ENCODE results near the gene KIAA0930. TPM values are rescaled to one million over a fixed set of nuclear protein-coding genes. Genes with fewer than 3 reads are reported as not detected.
A peak's percentile ranks its signal among the peaks of the same experiment; 100 is the strongest.

The KIAA0930 gene
- total and polyA plus RNA-seq, 2 of the 4 experiments (the other 2 are of a cell fraction) = 25.3 to 34.1 TPM

- dilution Hi-C loops (cut with HindIII; ENCODE audit: low sequenced_read_pairs, unreplicated experiment) (no loop called here), intact Hi-C loops (cut with micrococcal nuclease) (no loop called here), in situ Hi-C loops (cut with MboI; ENCODE audit: low sequenced_read_pairs) (no loop called here)
- no peak overlapping the region for H3K56ac ChIP-seq (ENCODE audit: extremely low read depth, insufficient read depth, low read length)
- H3K23ac ChIP-seq (ENCODE audit: low read depth, low read length) = 0 out of 2 replicates have a peak overlapping the region, but pooled peaks have one; percentile 19
- ATAC-seq (ENCODE audit: low read depth) (no peak), DNase-seq (no peak)
- no peak overlapping the region for H3K27ac ChIP-seq (ENCODE audit: insufficient read depth, low read length)
- ChIA-PET POLR2A (ENCODE audit: unreplicated experiment) (no interaction called here), CTCF (interaction anchor here (0.5 kb wide), 1 partner anchor 1220 kb away, joined by 3 read pairs; no protein-coding TSS in a partner anchor)
- WGBS, 2 experiments (ENCODE audit: extremely low coverage in 2 of 2, insufficient read length in 1 of 2) = 79% methylated on average over 2 of the region's 5 CpGs; no CpG with 5 or more reads in 1 of the 2 experiments
- H3K4ac ChIP-seq (ENCODE audit: low read depth, low read length) = no peak overlapping the region
- peaks cover 26% of the 10 kb centered on the region for H4K20me1 ChIP-seq (ENCODE audit: insufficient read depth, low read length)
- H2AK9ac ChIP-seq (replicated peaks; ENCODE audit: low read depth, low read length, poor library complexity) = no peak overlapping the region
- H3K9me1 ChIP-seq (ENCODE audit: insufficient read depth, low read length) = peaks cover 4% of the 10 kb centered on the region; the same call in 1 of the 2 replicates
- no peak overlapping the region for H2BK5ac ChIP-seq (ENCODE audit: low read depth, low read length, poor library complexity, severe bottlenecking)
- H3K9ac ChIP-seq (ENCODE audit: low read depth, low read length) = no peak overlapping the region
- peaks cover 6% of the 10 kb centered on the region for H3K4me1 ChIP-seq (ENCODE audit: control insufficient read depth, insufficient read depth, low read length)
- no TSS peak for BruUV-seq (replicated peaks)
- H2AK5ac ChIP-seq (ENCODE audit: low read depth, low read length) = no peak overlapping the region
- peak; percentile 68 for TF ChIP-seq CEBPB (IDR thresholded peaks at IDR 0.05; ENCODE audit: low read depth, low read length)
- TF ChIP-seq NFE2L2 (IDR thresholded peaks at IDR 0.05; ENCODE audit: low read depth, low read length) = no peak
- H3K18ac ChIP-seq (ENCODE audit: low read depth, low read length) = no peak overlapping the region
- H3K79me1 ChIP-seq (ENCODE audit: low read depth in 1 of 2, low read length in 2 of 2) = peaks cover 26 to 66% of the 10 kb centered on the region in 2 experiments
- no peak overlapping the region for H4K5ac ChIP-seq (ENCODE audit: low read depth, low read length)
- H3K4me2 ChIP-seq (ENCODE audit: low read depth, low read length) = no peak overlapping the region
- H4K91ac ChIP-seq (ENCODE audit: insufficient read depth, low read depth, low read length) = no peak overlapping the region
- peaks cover 32% of the 10 kb centered on the region for H3K36me3 ChIP-seq (ENCODE audit: control insufficient read depth, insufficient read depth, low read length)
- H2BK120ac ChIP-seq (ENCODE audit: low read depth, low read length) = no peak overlapping the region
- no peak overlapping the region for H2BK15ac ChIP-seq (ENCODE audit: low read depth, low read length)
- H3K27me3 ChIP-seq (ENCODE audit: control insufficient read depth, insufficient read depth, low read length) = no peaks in the 10 kb centered on the region
- H2BK20ac ChIP-seq (ENCODE audit: low read depth, low read length) = no peak overlapping the region
- no peak overlapping the region for H3K4me3 ChIP-seq (ENCODE audit: insufficient read depth, low read depth, low read length)
- H4K8ac ChIP-seq (ENCODE audit: low read depth in 2 of 2, low read length in 2 of 2) = no peak overlapping the region
- no peak overlapping the region for H3K14ac ChIP-seq (replicated peaks; ENCODE audit: low read depth, low read length)
- no peaks in the 10 kb centered on the region for H3K9me3 ChIP-seq (ENCODE audit: control insufficient read depth, insufficient read depth, low read length)
- H2AFZ ChIP-seq (replicated peaks; ENCODE audit: low read length, poor library complexity) = no peak overlapping the region
Observed at GRCh38 chr22:45166932-45167331, 73.8 kb downstream of the KIAA0930 start.
